Epidermal melanocyte (primary cell): Measurements from ENCODE around the gene PLXDC1.
A peak's percentile ranks its signal among the peaks of the same experiment; 100 is the strongest.

Experiments
- DNase-seq: peaks from one replicate; pipeline ENCODE4 v3.0.0; 2011; ENCODE audit warnings: low spot score; ENCODE audit not compliant: insufficient read length

PLXDC1 gene

GRCh38 chr17:39151150-39151942 is at the start of gene PLXDC1:
Gene PLXDC1 (minus strand): TSS chr17:39151637. CDS start chr17:39151437, 200 bp downstream.
- DNase-seq = no peak

- DNase-seq = no peak
These were observed 49.6 kb upstream of the PLXDC1 start for GRCh38 chr17:39200957-39201510.

- peak; percentile 88 for DNase-seq
These were observed 48.8 kb upstream of the PLXDC1 start, which contains the start of gene RPL19 for GRCh38 chr17:39200070-39200879. Gene RPL19 (plus strand): TSS chr17:39200283. CDS start chr17:39200345, 62 bp downstream.

- DNase-seq = peak; percentile 99
These were observed 48.3 kb upstream of the PLXDC1 start for GRCh38 chr17:39199820-39200069.

- DNase-seq = no peak
These were observed 46.7 kb upstream of the PLXDC1 start for GRCh38 chr17:39198186-39198566.

GRCh38 chr17:39197380-39198185 is 46.1 kb upstream of the PLXDC1 start, which contains the start of gene CACNB1:
Gene CACNB1 (minus strand): TSS chr17:39197669. CDS start chr17:39197495, 174 bp downstream.
- peak; percentile 92 for DNase-seq

- no peak for DNase-seq
These were observed 45.4 kb upstream of the PLXDC1 start for GRCh38 chr17:39196808-39197291.

GRCh38 chr17:39196241-39196807 is 44.9 kb upstream of the PLXDC1 start:
- peak; percentile 17 for DNase-seq

GRCh38 chr17:39195568-39196160 is 44.2 kb upstream of the PLXDC1 start:
- DNase-seq = peak; percentile 13

- DNase-seq = peak; percentile 13
These were observed 43.6 kb upstream of the PLXDC1 start for GRCh38 chr17:39194985-39195524.

- peak; percentile 15 for DNase-seq
These were observed 42.9 kb upstream of the PLXDC1 start for GRCh38 chr17:39194089-39194984.

- DNase-seq = peak; percentile 8
These were observed 41.9 kb upstream of the PLXDC1 start for GRCh38 chr17:39193346-39193745.

- DNase-seq = peak; percentile 4
These were observed 41.5 kb upstream of the PLXDC1 start for GRCh38 chr17:39192901-39193300.

- DNase-seq = peak; percentile 9
These were observed 40.5 kb upstream of the PLXDC1 start for GRCh38 chr17:39191750-39192510.

- no peak for DNase-seq
These were observed 35.9 kb upstream of the PLXDC1 start for GRCh38 chr17:39187152-39187830.

GRCh38 chr17:39186481-39187002 is 35.1 kb upstream of the PLXDC1 start:
- no peak for DNase-seq

GRCh38 chr17:39183720-39184119 is 32.3 kb upstream of the PLXDC1 start:
- DNase-seq = no peak

- DNase-seq = no peak
These were observed 31.6 kb upstream of the PLXDC1 start for GRCh38 chr17:39183045-39183444.
